Activated T-cell treated with anti-CD3 and anti-CD28 coated beads, Interleukin-2, amount 50 U/mL, for 4 hours (primary cell): ENCODE results near the gene G6PC3. TPM values are rescaled to one million over a fixed set of nuclear protein-coding genes. Genes with fewer than 3 reads are reported as not detected.
"Not testable (repeated sequence)": the region's sequence is repeated elsewhere in the genome, so short reads cannot be mapped to it uniquely, and the experiment has no call there.

Experiments used
- ATAC-seq, 2 donors: fragments of 200-7000 bp; cut with Tn5 transposase; one replicate each; pipeline ENCODE4 v1.10.0; 2021
- DNase-seq: peaks from one replicate; pipeline ENCODE4 v3.0.0-alpha.2; 2020
- H3K27me3 Mint-ChIP-seq: one replicate; pipeline ENCODE4 v1.8.0; 2021; ENCODE audit warnings: low read depth, mixed read lengths
- H3K36me3 Mint-ChIP-seq: one replicate; pipeline ENCODE4 v1.8.0; 2022; ENCODE audit warnings: mixed read lengths; ENCODE audit not compliant: insufficient read depth
- H3K4me1 Mint-ChIP-seq: one replicate; pipeline ENCODE4 v1.8.0; 2021; ENCODE audit warnings: low read depth, mixed read lengths
- H3K4me3 Mint-ChIP-seq: one replicate; pipeline ENCODE4 v1.8.0; 2021; ENCODE audit warnings: mild to moderate bottlenecking, moderate library complexity, mixed read lengths
- H3K9me3 Mint-ChIP-seq: one replicate; pipeline ENCODE4 v1.8.0; 2021; ENCODE audit warnings: mixed read lengths
- total RNA-seq, 3 donors: library from RNA; stranded (reverse); gene quantifications; one replicate each; pipeline ENCODE4 v1.2.1, GENCODE V29; 2021

Gene G6PC3
- total RNA-seq, 3 donors from 2014 or later = 24.7 to 28.4 (median 24.9) TPM

DNA sequence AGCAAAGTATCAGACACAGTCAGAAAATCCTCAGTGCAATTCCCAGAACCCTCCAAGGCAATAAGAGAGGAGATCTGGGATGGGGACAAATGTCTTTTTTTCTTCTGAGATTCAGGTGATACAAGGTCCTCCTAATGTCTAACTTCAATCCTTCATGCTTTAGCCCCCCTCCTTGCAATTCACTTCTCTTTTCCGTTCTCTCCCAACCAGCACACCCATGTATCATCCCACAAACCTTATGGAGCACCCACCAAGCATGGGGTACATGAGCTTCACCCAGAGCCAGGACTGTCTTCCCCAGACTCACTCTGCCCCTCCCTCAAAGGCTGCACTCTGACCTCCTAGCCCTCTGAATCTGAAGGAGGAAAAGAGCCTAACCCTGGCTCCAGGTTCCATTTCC, 42.8 kb downstream of the G6PC3 start:
- Mint-ChIP-seq H3K4me1 (peaks cover 28% of the 10 kb centered on the region), H3K27me3 (no peaks in the 10 kb centered on the region), H3K4me3 (no peak overlapping the region), H3K9me3 (no peaks in the 10 kb centered on the region), H3K36me3 (peaks cover 3% of the 10 kb centered on the region)
- DNase-seq (no peak), ATAC-seq (no peak)

DNA sequence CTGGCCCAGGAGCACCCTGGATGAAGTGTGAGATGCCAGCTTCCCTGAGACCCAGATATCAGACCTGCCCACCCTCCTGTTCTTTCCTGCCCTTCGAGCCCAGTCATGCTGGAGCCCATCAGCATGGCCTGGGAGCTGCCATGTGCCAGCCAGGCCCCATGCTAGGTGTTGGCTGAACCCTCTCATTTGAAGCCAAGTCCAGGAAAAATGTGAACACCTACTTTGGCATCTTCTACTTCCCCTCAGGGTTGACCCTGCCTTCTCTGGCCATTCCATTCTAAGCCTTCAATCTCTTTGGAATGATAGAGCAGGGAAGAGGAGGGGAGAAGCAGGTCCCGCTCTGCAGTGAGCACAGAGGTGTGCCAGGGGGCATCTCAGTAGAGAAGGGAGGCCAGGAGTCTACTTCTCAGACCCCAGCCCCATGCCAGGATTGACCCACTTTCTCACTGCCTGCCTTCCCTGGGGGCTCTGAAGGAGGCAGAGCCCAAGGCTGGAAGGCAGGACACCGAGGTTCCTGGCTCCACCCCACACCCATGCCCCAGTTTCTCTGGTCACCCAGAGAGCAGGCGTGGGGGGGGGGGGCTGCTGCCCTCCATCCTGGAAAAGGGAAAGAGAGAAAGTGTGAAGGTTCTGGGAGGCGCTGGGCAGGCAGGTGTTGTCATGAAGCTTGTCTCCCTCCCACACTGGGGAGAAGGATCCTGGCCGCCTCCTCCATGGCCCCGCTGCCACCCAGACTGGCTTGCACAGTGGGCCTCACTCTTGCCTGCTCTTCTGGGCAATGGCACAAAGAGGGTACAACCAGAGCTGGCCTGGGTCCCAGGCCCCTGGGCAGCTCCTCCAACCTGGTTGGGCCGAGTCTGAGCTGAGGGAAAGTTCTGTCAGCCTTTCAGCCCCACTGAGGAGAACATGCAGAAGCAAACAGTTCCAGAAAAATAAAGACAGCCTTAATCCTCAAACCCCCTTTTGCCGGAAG, 43.6 kb downstream of the G6PC3 start:
- no peaks in the 10 kb centered on the region for H3K9me3 Mint-ChIP-seq
- no peaks in the 10 kb centered on the region for H3K27me3 Mint-ChIP-seq
- H3K4me3 Mint-ChIP-seq = no peak overlapping the region
- DNase-seq = no peak
- peaks cover 33% of the 10 kb centered on the region for H3K4me1 Mint-ChIP-seq
- ATAC-seq = no peak
- H3K36me3 Mint-ChIP-seq = peaks cover 3% of the 10 kb centered on the region

- Mint-ChIP-seq H3K4me1 (peaks cover 32% of the 10 kb centered on the region), H3K9me3 (no peaks in the 10 kb centered on the region), H3K4me3 (no peak overlapping the region), H3K27me3 (no peaks in the 10 kb centered on the region), H3K36me3 (peaks cover 3% of the 10 kb centered on the region)
- no peak for ATAC-seq
- no peak for DNase-seq
These were observed 45.3 kb downstream of the G6PC3 start for GRCh38 chr17:44115585-44116415.

DNA sequence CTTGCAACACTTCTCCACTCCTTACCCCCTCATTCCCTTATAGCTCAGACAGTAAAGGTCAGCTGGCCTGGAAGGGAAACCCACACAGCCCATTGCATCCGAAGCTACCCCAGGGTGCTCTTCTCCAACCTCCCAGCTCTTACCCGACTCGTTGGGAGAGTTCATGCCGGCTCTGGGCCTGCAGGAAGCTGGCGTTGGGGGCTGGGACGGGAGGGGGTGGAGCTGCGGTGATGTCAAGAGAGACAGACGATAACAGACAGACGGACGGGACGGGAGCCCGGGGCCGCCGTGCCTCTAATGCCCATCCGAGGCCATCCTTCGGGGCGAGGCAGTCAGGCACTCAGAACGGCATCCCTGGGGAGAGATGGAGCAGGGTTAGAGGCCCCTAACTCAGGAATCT, 46.8 kb downstream of the G6PC3 start:
- no peaks in the 10 kb centered on the region for H3K9me3 Mint-ChIP-seq
- no peak overlapping the region for H3K4me3 Mint-ChIP-seq
- ATAC-seq (no peak), DNase-seq (no peak)
- H3K27me3 Mint-ChIP-seq = no peaks in the 10 kb centered on the region
- peaks cover 32% of the 10 kb centered on the region for H3K4me1 Mint-ChIP-seq
- H3K36me3 Mint-ChIP-seq = peaks cover 3% of the 10 kb centered on the region

GRCh38 chr17:44118427-44119050, 48.0 kb downstream of the G6PC3 start:
- no peaks in the 10 kb centered on the region for H3K27me3 Mint-ChIP-seq
- ATAC-seq = no peak
- peaks cover 1% of the 10 kb centered on the region for H3K36me3 Mint-ChIP-seq
- no peak for DNase-seq
- H3K9me3 Mint-ChIP-seq = no peaks in the 10 kb centered on the region
- no peak overlapping the region for H3K4me3 Mint-ChIP-seq
- H3K4me1 Mint-ChIP-seq = peaks cover 27% of the 10 kb centered on the region

GRCh38 chr17:44119062-44119461, 48.5 kb downstream of the G6PC3 start:
- Mint-ChIP-seq H3K27me3 (no peaks in the 10 kb centered on the region), H3K9me3 (no peaks in the 10 kb centered on the region), H3K4me1 (peaks cover 29% of the 10 kb centered on the region), H3K4me3 (no peak overlapping the region), H3K36me3 (no peaks in the 10 kb centered on the region)
- DNase-seq (no peak), ATAC-seq (no peak)

DNA sequence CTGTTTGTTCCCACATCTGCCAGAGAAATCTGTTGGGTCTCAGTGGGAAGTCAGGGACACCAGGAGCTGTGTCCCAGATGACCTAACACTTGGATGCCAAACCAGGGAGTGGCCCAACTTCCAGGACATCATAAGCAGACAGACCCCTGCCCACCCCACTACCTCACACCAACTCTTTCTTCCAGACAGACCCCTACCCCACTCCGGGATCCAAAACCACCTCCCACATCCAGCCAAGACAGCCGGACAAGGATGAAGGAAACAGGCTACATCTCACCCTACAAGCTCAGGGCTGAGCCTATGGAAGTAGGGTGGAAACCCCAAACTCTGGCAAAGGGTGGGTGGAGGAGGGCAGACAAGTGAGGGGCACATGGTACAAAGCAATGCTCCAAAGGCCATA, 49.3 kb downstream of the G6PC3 start:
- no peak for ATAC-seq
- H3K4me3 Mint-ChIP-seq = no peak overlapping the region
- no peaks in the 10 kb centered on the region for H3K9me3 Mint-ChIP-seq
- H3K36me3 Mint-ChIP-seq = no peaks in the 10 kb centered on the region
- H3K27me3 Mint-ChIP-seq = no peaks in the 10 kb centered on the region
- DNase-seq = no peak
- peaks cover 32% of the 10 kb centered on the region for H3K4me1 Mint-ChIP-seq

GRCh38 chr17:44120281-44120680, 49.7 kb downstream of the G6PC3 start:
- ATAC-seq, H3K27me3 Mint-ChIP-seq, H3K9me3 Mint-ChIP-seq, H3K4me3 Mint-ChIP-seq, H3K36me3 Mint-ChIP-seq, DNase-seq: not testable (repeated sequence)
- H3K4me1 Mint-ChIP-seq = peaks cover 32% of the 10 kb centered on the region

GRCh38 chr17:44120851-44121605, 50.5 kb downstream of the G6PC3 start:
- DNase-seq (no peak), ATAC-seq (no peak)
- H3K4me3 Mint-ChIP-seq = no peak overlapping the region
- H3K36me3 Mint-ChIP-seq = no peaks in the 10 kb centered on the region
- no peaks in the 10 kb centered on the region for H3K27me3 Mint-ChIP-seq
- H3K4me1 Mint-ChIP-seq = peaks cover 30% of the 10 kb centered on the region
- H3K9me3 Mint-ChIP-seq = no peaks in the 10 kb centered on the region

GRCh38 chr17:44121997-44122815, 51.7 kb downstream of the G6PC3 start:
- DNase-seq (no peak), ATAC-seq (no peak)
- Mint-ChIP-seq H3K36me3 (no peaks in the 10 kb centered on the region), H3K4me1 (peaks cover 30% of the 10 kb centered on the region), H3K9me3 (no peaks in the 10 kb centered on the region), H3K27me3 (no peaks in the 10 kb centered on the region), H3K4me3 (peak overlapping the region; percentile 89)

DNA sequence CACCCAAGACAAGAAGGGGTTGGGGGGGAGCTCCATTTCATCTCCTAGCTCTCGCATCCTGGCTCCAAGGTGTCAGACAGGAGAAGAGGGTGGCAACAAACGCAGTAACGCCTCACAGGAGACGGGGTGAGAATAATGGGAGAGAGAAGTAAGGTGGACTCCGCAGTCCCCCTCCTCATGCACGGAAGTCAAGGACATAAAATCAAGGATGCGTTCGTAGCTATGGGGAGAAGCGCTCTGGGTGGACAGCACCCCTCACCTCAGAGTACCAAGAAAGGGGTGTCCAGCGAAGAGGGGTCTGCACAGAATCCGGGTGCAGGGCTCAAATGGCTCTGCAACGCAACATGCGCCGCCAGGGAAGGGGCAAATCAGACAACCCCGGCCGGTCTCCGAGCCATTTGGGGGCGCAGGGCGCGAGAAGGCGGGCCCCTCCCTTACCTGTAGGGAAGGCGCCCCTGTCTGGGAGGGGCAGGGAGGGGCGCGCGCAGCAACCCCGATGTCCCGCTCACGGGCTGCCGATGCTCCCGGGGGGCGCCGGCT, 52.4 kb downstream of the G6PC3 start:
- ATAC-seq = no peak
- Mint-ChIP-seq H3K36me3 (no peaks in the 10 kb centered on the region), H3K9me3 (no peaks in the 10 kb centered on the region), H3K4me1 (peaks cover 30% of the 10 kb centered on the region), H3K4me3 (peak overlapping the region; percentile 89), H3K27me3 (no peaks in the 10 kb centered on the region)
- DNase-seq = no peak

DNA sequence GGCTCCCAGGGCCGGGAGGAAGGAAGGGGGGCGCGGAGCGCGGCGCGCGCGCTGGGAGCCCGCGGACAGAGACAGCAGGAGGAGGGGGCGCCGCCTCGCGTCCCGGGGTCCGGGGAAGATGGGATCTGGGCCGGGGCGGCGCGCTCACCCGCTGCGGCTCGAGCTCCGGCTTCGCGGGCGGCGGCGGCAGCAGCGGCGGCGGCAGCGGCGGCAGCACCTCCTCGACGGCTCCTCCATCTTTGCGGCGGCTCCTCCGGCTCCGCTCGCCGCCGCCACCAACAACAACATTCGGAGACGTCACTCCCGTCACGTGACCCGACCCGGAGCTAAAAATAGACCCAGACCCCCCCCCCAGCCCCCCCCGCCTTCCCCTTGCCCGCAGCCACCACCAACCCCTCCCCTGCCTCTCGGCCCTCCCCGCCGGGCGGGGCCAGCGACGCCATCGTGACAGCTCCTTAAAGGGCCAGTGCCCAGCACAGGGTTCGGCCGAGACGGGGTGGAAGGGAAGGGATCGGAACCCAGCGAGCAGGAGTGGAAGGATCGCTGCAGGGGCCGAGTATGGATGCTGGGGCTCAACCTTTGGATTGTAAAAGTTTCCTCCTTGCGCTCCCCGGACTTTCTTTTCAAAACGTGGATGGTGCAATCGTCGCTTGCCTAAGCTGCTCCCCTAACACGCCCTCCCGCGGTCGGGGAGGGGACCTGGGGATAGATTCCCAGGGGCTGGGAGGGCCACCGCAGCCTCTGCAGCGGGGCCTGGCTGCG, 53.0 kb downstream of the G6PC3 start, which contains the start of gene HDAC5:
TSS of gene HDAC5 (minus strand) at position 286 of the 762 bp plus-strand sequence. CDS start 6,126 bp downstream, outside the sequence.
- H3K4me1 Mint-ChIP-seq = peaks cover 28% of the 10 kb centered on the region
- no peaks in the 10 kb centered on the region for H3K36me3 Mint-ChIP-seq
- DNase-seq (peak; percentile 95), ATAC-seq (peak; percentile 96)
- H3K9me3 Mint-ChIP-seq = no peaks in the 10 kb centered on the region
- H3K4me3 Mint-ChIP-seq = peak within 1 kb of the TSS; percentile 89
- no peaks in the 10 kb centered on the region for H3K27me3 Mint-ChIP-seq
